Stimulated activated naive B cell treated with anti-CD40 and anti-IgM and Interleukin-4, amounts not matched to agents 10 μg/mL and 1 μg/mL and 100 μg/mL, for 72 hours (primary cell): Measurements from ENCODE around the gene CT47A7.
A peak's percentile ranks its signal among the peaks of the same experiment; 100 is the strongest.
"Not testable (repeated sequence)": the region's sequence is repeated elsewhere in the genome, so short reads cannot be mapped to it uniquely, and the experiment has no call there.

Experiments
- ATAC-seq, 2 donors: fragments of 150-1000 bp; cut with Tn5 transposase; replicated peaks; 2 replicates each; pipeline ENCODE4 v1.10.0; 2021; ENCODE audit warnings: moderate library complexity in 1 of 2
- DNase-seq: peaks from one replicate; pipeline ENCODE4 v3.0.0; 2021
- H3K27ac Mint-ChIP-seq: one replicate; pipeline ENCODE4 v1.8.0; 2022; ENCODE audit warnings: mild to moderate bottlenecking, mixed read lengths
- H3K27me3 Mint-ChIP-seq, 2 donors: one replicate each; pipeline ENCODE4 v1.8.0; 2022; ENCODE audit warnings: mixed read lengths in 2 of 2
- H3K36me3 Mint-ChIP-seq, 2 donors: one replicate each; pipeline ENCODE4 v1.8.0; 2022; ENCODE audit warnings: mixed read lengths in 2 of 2, mild to moderate bottlenecking in 1 of 2
- H3K4me1 Mint-ChIP-seq, 2 donors: one replicate each; pipeline ENCODE4 v1.8.0; 2022; ENCODE audit warnings: mixed read lengths in 2 of 2, mild to moderate bottlenecking in 1 of 2
- H3K4me3 Mint-ChIP-seq, 2 donors: one replicate each; pipeline ENCODE4 v1.8.0; 2022; ENCODE audit warnings: mild to moderate bottlenecking in 2 of 2, mixed read lengths in 2 of 2, moderate library complexity in 1 of 2
- H3K9me3 Mint-ChIP-seq, 2 donors: one replicate each; pipeline ENCODE4 v1.8.0; 2022; ENCODE audit warnings: mixed read lengths in 2 of 2, mild to moderate bottlenecking in 1 of 2

The CT47A7 gene

GRCh38 chrX:120956500-120956899 lies at the start of gene CT47A7:
Gene CT47A7, minus strand, starts transcription at chrX:120956600. Its CDS starts 255 bp downstream, at chrX:120956345.
- H3K27me3 Mint-ChIP-seq, H3K27ac Mint-ChIP-seq, DNase-seq, H3K4me1 Mint-ChIP-seq, H3K4me3 Mint-ChIP-seq, H3K9me3 Mint-ChIP-seq, H3K36me3 Mint-ChIP-seq, ATAC-seq: not testable (repeated sequence)

GRCh38 chrX:121000589-121000988 lies 44.2 kb upstream of the CT47A7 start:
- H3K9me3 Mint-ChIP-seq, result no peaks in the 10 kb centered on the region
- no peak overlapping the region for H3K4me3 Mint-ChIP-seq
- no peaks in the 10 kb centered on the region for H3K36me3 Mint-ChIP-seq
- no peak for ATAC-seq
- no peaks in the 10 kb centered on the region for H3K27me3 Mint-ChIP-seq
- H3K27ac Mint-ChIP-seq, result no peak overlapping the region
- DNase-seq, result no peak
- H3K4me1 Mint-ChIP-seq, result peaks cover 0 to 18% of the 10 kb centered on the region in 2 donors

- Mint-ChIP-seq H3K27ac (no peak overlapping the region), H3K36me3 (no peaks in the 10 kb centered on the region)
- DNase-seq, result no peak
Measured at GRCh38 chrX:120999413-120999812, 43.0 kb upstream of the CT47A7 start.

GRCh38 chrX:120985660-120986059 lies 29.3 kb upstream of the CT47A7 start, which contains the start of gene CT47A1:
Gene CT47A1, minus strand, starts transcription at chrX:120985760. Its CDS starts 231 bp downstream, at chrX:120985529.
- H3K9me3 Mint-ChIP-seq, H3K4me1 Mint-ChIP-seq, H3K27me3 Mint-ChIP-seq, H3K36me3 Mint-ChIP-seq, H3K4me3 Mint-ChIP-seq, H3K27ac Mint-ChIP-seq, DNase-seq, ATAC-seq: not testable (repeated sequence)

More at GRCh38 chrX:120999413-120999812, 43.0 kb upstream of the CT47A7 start:
- no peak for ATAC-seq
- Mint-ChIP-seq H3K9me3 (peaks cover 0 to 3% of the 10 kb centered on the region in 2 donors), H3K27me3 (no peaks in the 10 kb centered on the region), H3K4me3 (peak overlapping the region in 1 of 2 donors; percentile 15), H3K4me1 (peaks cover 0 to 18% of the 10 kb centered on the region in 2 donors)
